Activated gamma-delta T cell (primary cell): ENCODE measurements around the gene CD24.
"Not testable (repeated sequence)": the region's sequence is repeated elsewhere in the genome, so short reads cannot be mapped to it uniquely, and the experiment has no call there.

Experiments
- DNase-seq: peaks from one replicate; lab custom pipeline; 2025; lab: John Stamatoyannopoulos, UW
- total RNA-seq, 2 donors: gene quantifications; one replicate each; lab custom pipeline; 2026; lab: John Stamatoyannopoulos, UW

The CD24 gene
- total RNA-seq = 0 to 0.09 reads per million in 2 donors

GRCh38 chr6:106974336-106974998 is at the start of gene CD24:
Gene CD24 (minus strand): TSS chr6:106974729. CDS start chr6:106974646, 83 bp downstream.
- DNase-seq = peak; percentile 15

- no peak for DNase-seq
Measured at GRCh38 chr6:107021446-107022185, 47.1 kb upstream of the CD24 start.

GRCh38 chr6:107020239-107020638 is 45.7 kb upstream of the CD24 start:
- DNase-seq = no peak

GRCh38 chr6:107019628-107020027 is 45.1 kb upstream of the CD24 start:
- DNase-seq = not testable (repeated sequence)

- DNase-seq = no peak
Measured at GRCh38 chr6:107019047-107019446, 44.5 kb upstream of the CD24 start.

GRCh38 chr6:107009499-107009898 is 35.0 kb upstream of the CD24 start:
- DNase-seq = no peak

GRCh38 chr6:106997392-106998158 is 23.0 kb upstream of the CD24 start:
- DNase-seq = no peak

GRCh38 chr6:106995640-106996039 is 21.1 kb upstream of the CD24 start:
- DNase-seq = no peak

GRCh38 chr6:106989737-106990136 is 15.2 kb upstream of the CD24 start:
- not testable (repeated sequence) for DNase-seq

- no peak for DNase-seq
Measured at GRCh38 chr6:106988664-106989063, 14.1 kb upstream of the CD24 start.

- DNase-seq = no peak
Measured at GRCh38 chr6:106981926-106982325, 7.4 kb upstream of the CD24 start.

GRCh38 chr6:106980926-106981325 is 6.4 kb upstream of the CD24 start:
- no peak for DNase-seq

GRCh38 chr6:106979435-106979884 is 4.9 kb upstream of the CD24 start:
- peak; percentile 29 for DNase-seq

GRCh38 chr6:106977246-106977645 is 2.7 kb upstream of the CD24 start:
- no peak for DNase-seq

GRCh38 chr6:106976270-106976669 is 1.7 kb upstream of the CD24 start:
- DNase-seq = no peak

GRCh38 chr6:106975738-106976064 is 1.2 kb upstream of the CD24 start:
- no peak for DNase-seq

GRCh38 chr6:106974999-106975737 is 639 bp upstream of the CD24 start:
- DNase-seq = no peak

GRCh38 chr6:106973836-106974335 is 643 bp downstream of the CD24 start:
- no peak for DNase-seq

GRCh38 chr6:106973018-106973835 is 1.3 kb downstream of the CD24 start:
- DNase-seq = no peak

GRCh38 chr6:106972500-106972899 is 2.0 kb downstream of the CD24 start:
- DNase-seq = no peak

- DNase-seq = not testable (repeated sequence)
Measured at GRCh38 chr6:106970769-106971168, 3.8 kb downstream of the CD24 start.
